Endothelial cell of umbilical vein (primary cell): ENCODE measurements around the gene AFDN. TPM values are rescaled to one million over a fixed set of nuclear protein-coding genes. Genes with fewer than 3 reads are reported as not detected.

Experiments used
- BruUV-seq: library from RNA; stranded (reverse); fragments of 400-500 nt; replicated peaks from 2 replicates; lab custom pipeline; 2021; lab: Mats Ljungman, UMichigan
- CTCF ChIA-PET: fragments of 300-600, 350-600 bp; sonication (Branson Sonifier 250); formaldehyde crosslinking; loops from one replicate; lab custom pipeline; 2021; ENCODE audit warnings: antibody characterized with exemption, inconsistent platforms; lab: Charles Lee
- POLR2A ChIA-PET: fragments of 300-600, 350-600 bp; sonication (Branson Sonifier 250); formaldehyde crosslinking; loops from one replicate; lab custom pipeline; 2021; ENCODE audit warnings: antibody characterized with exemption, inconsistent platforms; lab: Charles Lee
- DNase-seq: peaks from one replicate; pipeline ENCODE4 v3.0.0-alpha.2; 2011; ENCODE audit warnings: low read depth, low spot score
- FAIRE-seq: peaks from 2 replicates; lab custom pipeline; 2011; peaks lifted over from hg19 to GRCh38; lab: Jason Lieb, UNC
- H2AFZ ChIP-seq: 2 replicates; pipeline ENCODE4 v1.6.0; 2012; ENCODE audit warnings: low read depth, low read length, control low read depth, inconsistent platforms
- H3K27ac ChIP-seq: 2 replicates; pipeline ENCODE4 v1.5.1; 2011; ENCODE audit warnings: low read depth, mild to moderate bottlenecking, control low read depth, low read length, moderate library complexity; ENCODE audit not compliant: insufficient read depth
- H3K27me3 ChIP-seq, 2 experiments: 2 replicates each; pipeline versions ENCODE4 v1.6.0 to v1.6.1; 2011; ENCODE audit warnings: low read length in 2 of 2, mixed read lengths in 1 of 2; ENCODE audit not compliant: control insufficient read depth in 2 of 2, insufficient read depth in 2 of 2
- H3K36me3 ChIP-seq, 2 experiments: 2 replicates in 1 of 2; 3 replicates in 1 of 2; pipeline ENCODE4 v1.5.1; 2011; ENCODE audit warnings: low read length in 2 of 2, mild to moderate bottlenecking in 1 of 2, moderate library complexity in 1 of 2; ENCODE audit not compliant: control insufficient read depth in 2 of 2, insufficient read depth in 2 of 2; ENCODE audit errors: extremely low read depth in 1 of 2
- H3K4me1 ChIP-seq: 3 replicates; pipeline ENCODE4 v1.5.1; 2011; ENCODE audit warnings: mild to moderate bottlenecking, low read length; ENCODE audit not compliant: control insufficient read depth, insufficient read depth; ENCODE audit errors: extremely low read depth
- H3K4me2 ChIP-seq: 2 replicates; pipeline ENCODE4 v1.6.1; 2011; ENCODE audit warnings: low read length, control low read depth, mixed read lengths; ENCODE audit not compliant: insufficient read depth
- H3K4me3 ChIP-seq, 3 experiments: fragments of 200-600 bp in 1 of 3; sonication (generic), shearing (Covaris generic) in 1 of 3; replicated peaks in 1 of 3; 2 replicates each; pipeline ENCODE4 v1.5.1; 2011 to 2016; ENCODE audit warnings: control low read depth in 3 of 3, low read length in 3 of 3, mild to moderate bottlenecking in 2 of 3, inconsistent platforms in 1 of 3, low read depth in 1 of 3, moderate library complexity in 1 of 3; ENCODE audit not compliant: insufficient read depth in 1 of 3
- H3K79me2 ChIP-seq: 2 replicates; pipeline ENCODE4 v1.6.0; 2012; ENCODE audit warnings: low read length, inconsistent platforms; ENCODE audit not compliant: control insufficient read depth, insufficient read depth
- H3K9ac ChIP-seq: replicated peaks from 2 replicates; pipeline ENCODE3; 2011; ENCODE audit warnings: low read length, control low read depth; ENCODE audit not compliant: insufficient read depth; ENCODE audit errors: extremely low read depth
- H3K9me1 ChIP-seq: replicated peaks from 3 replicates; pipeline ENCODE4 v1.6.0; 2011; ENCODE audit warnings: mild to moderate bottlenecking, low read length; ENCODE audit not compliant: control insufficient read depth, insufficient read depth; ENCODE audit errors: extremely low read depth
- H3K9me3 ChIP-seq: replicated peaks from 2 replicates; pipeline ENCODE4 v1.5.1; 2012; ENCODE audit warnings: low read length, inconsistent platforms; ENCODE audit not compliant: control insufficient read depth, insufficient read depth
- H4K20me1 ChIP-seq: replicated peaks from 2 replicates; pipeline ENCODE3; 2011; ENCODE audit warnings: mild to moderate bottlenecking, low read length; ENCODE audit not compliant: control insufficient read depth, insufficient read depth; ENCODE audit errors: extremely low read depth
- CTCF ChIP-seq, 2 donors: IDR thresholded peaks; 1 replicate in 1 of 2; 2 replicates in 1 of 2; pipeline ENCODE4 v1.5.1; 2011; ENCODE audit warnings: low read length in 2 of 2, mild to moderate bottlenecking in 2 of 2, moderate library complexity in 2 of 2, control low read depth in 1 of 2, inconsistent platforms in 1 of 2, low read depth in 1 of 2; ENCODE audit not compliant: insufficient read depth in 1 of 2; ENCODE audit errors: extremely low read depth in 1 of 2
- EZH2 ChIP-seq: IDR thresholded peaks from 2 replicates; pipeline ENCODE4 v1.6.1; 2012; ENCODE audit warnings: borderline replicate concordance, low read depth, mild to moderate bottlenecking, moderate library complexity, low read length, inconsistent platforms; ENCODE audit not compliant: severe bottlenecking
- FOS ChIP-seq: IDR thresholded peaks from 2 replicates; pipeline ENCODE4 v1.6.1; 2011; ENCODE audit warnings: mild to moderate bottlenecking, low read length, moderate library complexity, borderline replicate concordance; ENCODE audit not compliant: insufficient read depth
- JUN ChIP-seq: IDR thresholded peaks from 2 replicates; pipeline ENCODE4 v1.6.1; 2011; ENCODE audit warnings: borderline replicate concordance, low read depth; ENCODE audit not compliant: insufficient read length, insufficient read depth
- MAX ChIP-seq: IDR thresholded peaks from 2 replicates; pipeline ENCODE4 v1.6.1; 2011; ENCODE audit not compliant: insufficient read depth, insufficient read length
- POLR2A ChIP-seq: IDR thresholded peaks from 2 replicates; pipeline ENCODE4 v1.6.1; 2012; ENCODE audit warnings: low read depth, mild to moderate bottlenecking, control low read depth, low read length
- dilution Hi-C: fragments of 300-500 bp; cut with MboI; formaldehyde crosslinking; loops from one replicate; pipeline ENCODE4 v1.15.0; 2019; ENCODE audit warnings: low sequenced_read_pairs; ENCODE audit not compliant: extremely low pct_ligation_motif_present
- intact Hi-C: fragments of 100-400 bp; cut with micrococcal nuclease; formaldehyde crosslinking; loops from one replicate; pipeline ENCODE4 v1.10.0; 2022
- polyA plus RNA-seq, 4 experiments: library from polyadenylated mRNA; depleted of rRNA in 3 of 4; stranded (reverse) in 3 of 4; unstranded in 1 of 4; fragments of >200 nt; gene quantifications; 2 replicates each; pipeline versions ENCODE4 v1.2.1 to v1.2.3, GENCODE V29; 2011 to 2012; ENCODE audit warnings: missing spikeins in 1 of 4
- total RNA-seq: library from RNA; stranded (reverse); gene quantifications from 2 replicates; pipeline ENCODE4 v1.2.3, GENCODE V29; 2021

The AFDN gene
- total and polyA plus RNA-seq, 2 donors (not counting 3 experiments of a cell fraction or from before 2014, with no cell fraction given), result 31.0 to 134 TPM

GRCh38 chr6:167828325-167828956 is 1.7 kb downstream of the AFDN start:
- no peaks in the 10 kb centered on the region for H3K27me3 ChIP-seq
- no peak overlapping the region for H3K27ac ChIP-seq
- H3K9me3 ChIP-seq, result no peaks in the 10 kb centered on the region
- TF ChIP-seq MAX (no peak), EZH2 (no peak), JUN (no peak), POLR2A (no peak), FOS (no peak)
- ChIA-PET CTCF (interaction anchor here (1.4 to 3.8 kb wide), 6 partner anchors 11 to 343 kb away, joined by 3 to 20 read pairs (median 6); no protein-coding TSS in a partner anchor), POLR2A (no interaction called here)
- FAIRE-seq (no peak), DNase-seq (peak; percentile 39)
- no peak overlapping the region for H3K9ac ChIP-seq
- H3K4me1 ChIP-seq, result peaks cover 39% of the 10 kb centered on the region
- no peaks in the 10 kb centered on the region for H3K9me1 ChIP-seq
- intact Hi-C loops, result loop anchor here (1.0 to 10.0 kb wide), 5 partner anchors 70 to 286 kb away; no protein-coding TSS in a partner anchor
- H3K4me3 ChIP-seq, result peak overlapping the region in 2 of 3 experiments; percentile 80 to 98
- peak overlapping the region; percentile 88 for H3K4me2 ChIP-seq
- peaks cover 57% of the 10 kb centered on the region for H3K79me2 ChIP-seq
- H3K36me3 ChIP-seq, result no peaks in the 10 kb centered on the region
- BruUV-seq, result TSS peak; percentile 38
- H2AFZ ChIP-seq, result no peak overlapping the region
- dilution Hi-C loops, result no loop called here
- H4K20me1 ChIP-seq, result peaks cover 32% of the 10 kb centered on the region

GRCh38 chr6:167829513-167829912 is 2.8 kb downstream of the AFDN start:
- no peak overlapping the region for H2AFZ ChIP-seq
- TF ChIP-seq JUN, result no peak
- no peak for TF ChIP-seq CTCF (IDR thresholded peaks at IDR 0.05; ENCODE audit: extremely low read depth in 1 of 2, insufficient read depth in 1 of 2, low read depth in 1 of 2, low read length in 2 of 2)
- TF ChIP-seq MAX, result no peak
- no peak overlapping the region for H3K4me3 ChIP-seq
- H3K27me3 ChIP-seq, result no peaks in the 10 kb centered on the region
- no peak overlapping the region for H3K9ac ChIP-seq
- peaks cover 65% of the 10 kb centered on the region for H3K79me2 ChIP-seq
- H3K9me1 ChIP-seq, result no peaks in the 10 kb centered on the region
- H4K20me1 ChIP-seq, result peaks cover 37% of the 10 kb centered on the region
- H3K4me1 ChIP-seq, result peaks cover 39% of the 10 kb centered on the region
- H3K9me3 ChIP-seq, result no peaks in the 10 kb centered on the region
- POLR2A ChIA-PET, result interaction anchor here (0.8 kb wide), 1 partner anchor 301 kb away, joined by 4 read pairs; no protein-coding TSS in a partner anchor
- CTCF ChIA-PET, result interaction anchor here (0.6 to 3.8 kb wide), 5 partner anchors 47 to 344 kb away, joined by 3 to 20 read pairs (median 4); no protein-coding TSS in a partner anchor
- no TSS peak for BruUV-seq
- DNase-seq, result no peak
- no peaks in the 10 kb centered on the region for H3K36me3 ChIP-seq
- H3K4me2 ChIP-seq, result peak overlapping the region; percentile 31
- intact Hi-C loops, result loop anchor here (1.0 to 10.0 kb wide), 5 partner anchors 9 to 287 kb away; no protein-coding TSS in a partner anchor
- H3K27ac ChIP-seq, result no peak overlapping the region
- no peak for FAIRE-seq
- dilution Hi-C loops, result no loop called here
